HG03095 (cell line): ENCODE data around the gene ZKSCAN3.
"Not testable (repeated sequence)": the region's sequence is repeated elsewhere in the genome, so short reads cannot be mapped to it uniquely, and the experiment has no call there.

ENCODE experiments used
- ATAC-seq: cut with Tn5 transposase; IDR thresholded peaks from one replicate; pipeline ENCODE4 v1.9.1; 2021; ENCODE audit warnings: moderate library complexity; ENCODE audit not compliant: unreplicated experiment

Gene ZKSCAN3

DNA sequence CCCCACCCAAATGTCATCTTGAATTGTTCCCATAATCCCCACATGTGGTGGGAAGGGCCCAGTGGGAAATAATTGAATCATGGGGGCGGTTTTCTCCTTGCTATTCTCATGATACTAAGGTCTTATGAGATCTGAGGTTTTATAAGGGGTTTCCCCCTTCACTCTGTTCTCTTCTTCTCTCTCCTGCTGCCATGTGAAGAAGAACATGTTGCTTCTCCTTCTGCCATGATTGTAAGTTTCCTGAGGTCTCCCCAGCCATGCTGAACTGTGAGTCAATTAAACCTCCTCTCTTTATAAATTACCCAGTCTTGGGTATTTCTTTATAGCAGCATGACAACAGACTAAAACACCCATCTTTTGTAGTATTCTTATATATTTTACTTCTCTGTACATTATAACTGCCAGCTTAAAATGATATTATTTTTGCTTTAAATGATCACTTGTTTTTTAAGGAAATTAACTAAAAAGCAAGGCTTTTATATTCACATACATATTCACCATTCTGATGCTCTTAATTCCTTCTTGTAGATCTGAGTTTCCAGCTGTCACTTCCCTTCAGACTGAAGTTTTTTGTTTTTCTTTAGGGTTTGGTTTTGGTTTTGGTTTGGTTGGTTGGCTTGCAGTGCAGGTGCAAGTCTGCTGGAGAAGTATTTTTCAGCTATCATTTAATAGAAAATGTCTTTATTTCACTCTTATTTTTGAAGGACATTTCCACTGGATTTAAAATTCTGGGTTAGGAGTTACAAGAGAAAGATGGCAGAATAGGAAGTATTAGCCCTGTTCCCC lies 9.2 kb upstream of the ZKSCAN3 start:
- no peak for ATAC-seq

- ATAC-seq = no peak
Observed at GRCh38 chr6:28343898-28344677, 5.7 kb upstream of the ZKSCAN3 start.

- ATAC-seq = no peak
Observed at GRCh38 chr6:28345201-28345600, 4.5 kb upstream of the ZKSCAN3 start.

GRCh38 chr6:28347119-28347518 lies 2.6 kb upstream of the ZKSCAN3 start:
- ATAC-seq = no peak

DNA sequence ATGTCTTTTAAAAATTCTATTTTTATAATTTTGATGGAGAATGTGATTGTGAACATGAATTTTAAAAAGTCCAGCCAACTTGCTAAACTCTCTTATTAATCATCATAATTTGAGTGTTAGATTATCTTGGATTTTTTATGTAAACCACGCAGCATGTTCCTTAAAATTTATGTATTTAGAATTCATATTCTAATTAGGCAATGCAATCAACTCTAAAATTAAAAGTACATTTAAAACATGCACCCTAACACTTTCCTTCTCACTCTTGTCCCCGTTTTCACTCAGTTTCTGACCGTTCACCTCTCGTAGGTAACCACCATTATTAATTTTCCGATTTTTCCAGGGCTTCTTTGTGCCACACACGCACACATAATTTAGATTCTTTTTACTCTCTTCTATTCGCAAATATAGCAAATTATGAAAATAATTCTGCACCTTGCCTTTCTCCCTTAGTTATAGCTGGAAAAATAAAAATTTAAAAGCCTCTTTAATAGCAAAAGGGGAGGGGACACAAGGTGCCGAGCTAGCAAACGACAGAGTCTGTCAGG lies 329 bp upstream of the ZKSCAN3 start:
- ATAC-seq = peak; percentile 10

- no peak for ATAC-seq
Observed at GRCh38 chr6:28351087-28351486, 1.3 kb downstream of the ZKSCAN3 start.

GRCh38 chr6:28351493-28351925 lies 1.8 kb downstream of the ZKSCAN3 start:
- no peak for ATAC-seq

- no peak for ATAC-seq
Observed at GRCh38 chr6:28353356-28353755, 3.6 kb downstream of the ZKSCAN3 start.

DNA sequence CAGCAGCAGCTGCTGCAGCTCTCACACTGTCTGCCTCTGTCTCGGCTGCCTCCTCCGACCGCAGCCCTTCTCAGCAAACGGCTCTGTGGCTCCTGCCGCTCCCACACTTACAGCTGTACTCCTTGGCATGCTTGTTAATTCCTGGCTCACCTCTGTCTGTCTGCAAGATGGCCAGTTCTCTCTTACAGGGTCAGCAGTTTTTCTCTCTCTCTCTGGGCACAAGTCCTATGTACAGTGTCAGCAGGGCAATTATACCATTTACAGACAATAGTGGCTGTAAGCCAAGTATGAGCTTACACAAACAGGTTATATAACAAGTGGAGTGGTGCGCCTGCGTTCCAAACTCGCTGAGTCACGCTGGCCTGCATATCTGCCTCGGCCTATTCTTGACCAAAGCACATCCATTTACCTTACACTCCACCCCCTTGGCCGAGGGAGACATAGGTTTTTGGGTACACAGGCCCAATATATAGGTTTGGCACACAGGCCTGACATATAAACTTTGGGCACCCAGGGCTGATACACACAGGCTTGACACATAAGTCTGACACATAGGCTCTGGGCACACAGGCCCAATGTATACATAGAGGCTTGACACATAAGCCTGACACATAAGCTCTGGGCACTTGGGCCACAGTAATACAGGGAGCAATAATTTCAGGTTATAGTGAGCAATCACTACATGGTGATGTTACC lies 4.4 kb downstream of the ZKSCAN3 start:
- ATAC-seq = no peak

- no peak for ATAC-seq
Observed at GRCh38 chr6:28354688-28355554, 5.2 kb downstream of the ZKSCAN3 start.

DNA sequence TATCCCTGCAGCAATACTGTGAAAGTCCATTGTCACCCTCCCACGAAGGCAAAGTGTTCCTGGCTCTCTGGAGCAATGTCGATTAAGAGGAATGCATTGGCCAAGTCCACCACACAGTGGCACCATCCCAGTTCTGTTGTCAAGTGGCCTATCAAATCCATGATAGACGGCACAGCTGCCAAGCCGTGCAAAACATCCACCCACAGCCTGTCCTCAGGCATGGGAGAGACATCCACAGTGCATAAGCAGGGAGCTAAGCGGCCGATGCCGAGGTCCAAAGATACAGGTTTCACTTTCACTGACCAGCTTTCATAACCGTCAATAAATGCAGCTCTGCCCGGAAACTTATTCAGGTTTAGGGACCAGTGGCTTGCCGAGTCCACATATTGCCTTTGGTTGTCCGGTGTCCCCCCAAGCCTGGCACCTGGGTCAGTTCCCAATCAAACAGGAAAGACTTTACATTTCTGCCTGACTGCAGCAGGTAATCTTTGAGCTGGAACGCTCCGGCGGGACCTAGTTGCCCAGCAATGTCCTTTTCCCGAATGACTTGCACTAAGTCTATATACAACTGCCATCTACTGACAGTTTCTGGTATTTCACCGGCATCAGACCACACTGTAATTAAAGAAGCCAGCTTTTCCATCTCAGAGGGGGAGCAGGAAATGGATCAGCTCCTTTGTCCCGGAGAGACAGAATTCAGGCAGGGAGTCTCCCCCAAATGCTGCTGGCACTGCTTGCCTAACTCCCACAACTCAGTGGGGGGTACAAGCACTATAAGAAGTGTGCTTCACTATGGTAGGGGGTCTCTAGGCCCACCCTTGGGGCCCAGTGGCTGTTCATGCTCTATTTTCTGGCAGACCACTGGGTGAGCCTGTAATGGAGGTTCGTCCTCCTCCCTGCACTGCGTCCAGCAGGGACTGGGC lies 6.3 kb downstream of the ZKSCAN3 start:
- peak; percentile 56 for ATAC-seq

- no peak for ATAC-seq
Observed at GRCh38 chr6:28356666-28357020, 6.9 kb downstream of the ZKSCAN3 start.

GRCh38 chr6:28357036-28357435 lies 7.3 kb downstream of the ZKSCAN3 start:
- no peak for ATAC-seq

DNA sequence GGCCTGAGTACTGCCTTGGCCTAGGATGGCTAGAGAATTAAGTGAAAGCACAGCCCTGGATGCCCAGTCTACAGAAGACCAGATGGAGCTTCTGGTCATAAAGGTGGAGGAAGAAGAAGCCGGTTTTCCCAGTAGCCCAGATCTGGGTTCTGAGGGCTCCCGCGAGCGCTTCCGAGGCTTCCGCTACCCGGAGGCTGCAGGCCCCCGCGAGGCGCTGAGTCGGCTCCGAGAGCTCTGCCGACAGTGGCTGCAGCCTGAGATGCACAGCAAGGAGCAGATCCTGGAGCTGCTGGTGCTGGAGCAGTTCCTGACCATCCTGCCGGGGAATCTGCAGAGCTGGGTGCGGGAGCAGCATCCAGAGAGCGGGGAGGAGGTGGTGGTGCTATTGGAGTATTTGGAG lies 9.8 kb downstream of the ZKSCAN3 start:
- not testable (repeated sequence) for ATAC-seq

DNA sequence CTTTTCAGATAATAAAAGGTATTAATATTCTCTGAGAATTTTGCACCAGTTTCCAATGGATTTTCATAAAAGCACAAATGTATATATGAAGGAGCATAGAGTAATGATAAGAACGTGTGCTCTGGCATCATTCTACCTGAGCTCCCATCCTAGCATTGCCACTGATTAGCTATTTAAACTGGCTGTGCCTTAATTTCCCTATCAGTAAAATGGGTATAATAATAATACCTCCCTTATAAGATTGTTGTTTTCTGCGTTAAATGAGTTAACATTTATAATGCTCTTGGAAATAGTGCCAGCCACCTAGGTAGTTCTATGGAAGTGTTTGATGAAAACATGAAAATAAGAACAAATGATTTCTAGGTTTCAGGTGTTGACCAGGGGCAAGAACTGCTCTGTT lies 11.2 kb downstream of the ZKSCAN3 start:
- ATAC-seq = no peak

- not testable (repeated sequence) for ATAC-seq
Observed at GRCh38 chr6:28365590-28365989, 15.8 kb downstream of the ZKSCAN3 start.

DNA sequence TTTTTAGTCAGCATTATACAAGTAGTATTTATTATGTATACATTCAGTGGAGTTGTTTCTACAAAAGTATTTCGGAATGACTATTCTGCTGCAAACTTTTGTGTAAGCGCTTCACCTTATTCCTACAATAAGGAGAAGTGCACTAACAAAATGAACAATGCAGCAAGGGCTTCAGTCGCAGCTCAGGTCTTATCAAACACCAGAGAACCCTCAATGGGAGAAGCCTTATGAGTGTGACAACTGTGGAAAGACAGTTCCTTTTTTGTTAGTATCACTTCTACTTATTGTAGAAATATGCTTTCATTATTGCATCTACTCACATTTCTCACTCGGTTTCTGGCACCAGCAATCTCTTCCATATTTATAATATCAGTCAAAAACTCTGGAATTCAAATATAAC lies 18.8 kb downstream of the ZKSCAN3 start:
- ATAC-seq = peak; percentile 70

GRCh38 chr6:28369463-28369862 lies 19.7 kb downstream of the ZKSCAN3 start:
- ATAC-seq = no peak

DNA sequence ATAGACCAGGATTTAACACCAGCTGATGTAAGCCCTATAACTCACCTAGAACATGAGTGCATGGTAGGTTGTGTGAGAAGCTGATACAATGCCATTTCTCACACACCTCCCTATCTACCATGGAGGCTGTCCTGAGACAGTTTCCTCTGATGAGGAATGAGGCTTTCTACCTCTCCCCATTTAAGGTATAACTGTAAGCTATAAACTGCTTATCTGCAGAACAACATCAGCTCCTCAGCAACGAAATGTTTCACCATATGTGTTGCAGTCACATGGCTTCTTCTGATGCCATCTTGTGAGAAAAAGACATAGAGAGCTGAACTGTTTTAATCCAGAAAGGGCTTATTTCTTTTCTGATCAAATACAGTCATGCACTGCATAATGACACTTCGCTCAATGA lies 20.7 kb downstream of the ZKSCAN3 start:
- ATAC-seq = no peak
